Adipocyte (in vitro differentiated cells): ENCODE measurements around the gene ANKRD13B.

Experiments
- DNase-seq: peaks from one replicate; pipeline ENCODE4 v3.0.0-alpha.2; 2015; ENCODE audit warnings: low read depth
- H3K27me3 ChIP-seq: replicated peaks from 2 replicates; pipeline ENCODE4 v1.7.0; 2013; ENCODE audit warnings: mild to moderate bottlenecking, low read length, moderate library complexity; ENCODE audit not compliant: control insufficient read depth, insufficient read depth
- H3K36me3 ChIP-seq: 2 replicates; pipeline ENCODE4 v1.7.0; 2013; ENCODE audit warnings: low read length, mild to moderate bottlenecking, moderate library complexity; ENCODE audit not compliant: control insufficient read depth, insufficient read depth, severe bottlenecking
- H3K4me1 ChIP-seq: 2 replicates; pipeline ENCODE4 v1.7.0; 2013; ENCODE audit warnings: mild to moderate bottlenecking, low read length, moderate library complexity; ENCODE audit not compliant: control insufficient read depth, insufficient read depth
- H3K4me3 ChIP-seq: 2 replicates; pipeline ENCODE4 v1.7.0; 2013; ENCODE audit warnings: mild to moderate bottlenecking, low read length, moderate library complexity
- H3K9ac ChIP-seq: 2 replicates; pipeline ENCODE4 v1.7.0; 2013; ENCODE audit warnings: mild to moderate bottlenecking, low read length, moderate library complexity
- H3K9me3 ChIP-seq: 2 replicates; pipeline ENCODE4 v1.7.0; 2013; ENCODE audit warnings: mild to moderate bottlenecking, low read length, moderate library complexity; ENCODE audit not compliant: control insufficient read depth

ANKRD13B gene

GRCh38 chr17:29561554-29562517 is 31.1 kb upstream of the ANKRD13B start:
- Histone ChIP-seq H3K9me3 (no peaks in the 10 kb centered on the region), H3K4me1 (peaks cover 35% of the 10 kb centered on the region), H3K27me3 (no peaks in the 10 kb centered on the region), H3K9ac (no peak overlapping the region), H3K36me3 (peaks cover 27% of the 10 kb centered on the region), H3K4me3 (no peak overlapping the region)
- no peak for DNase-seq

- Histone ChIP-seq H3K36me3 (peaks cover 27% of the 10 kb centered on the region), H3K9me3 (no peaks in the 10 kb centered on the region), H3K27me3 (no peaks in the 10 kb centered on the region), H3K4me3 (no peak overlapping the region), H3K4me1 (peaks cover 27% of the 10 kb centered on the region), H3K9ac (no peak overlapping the region)
- DNase-seq = no peak
These were observed 30.3 kb upstream of the ANKRD13B start for GRCh38 chr17:29562615-29563014.

DNA sequence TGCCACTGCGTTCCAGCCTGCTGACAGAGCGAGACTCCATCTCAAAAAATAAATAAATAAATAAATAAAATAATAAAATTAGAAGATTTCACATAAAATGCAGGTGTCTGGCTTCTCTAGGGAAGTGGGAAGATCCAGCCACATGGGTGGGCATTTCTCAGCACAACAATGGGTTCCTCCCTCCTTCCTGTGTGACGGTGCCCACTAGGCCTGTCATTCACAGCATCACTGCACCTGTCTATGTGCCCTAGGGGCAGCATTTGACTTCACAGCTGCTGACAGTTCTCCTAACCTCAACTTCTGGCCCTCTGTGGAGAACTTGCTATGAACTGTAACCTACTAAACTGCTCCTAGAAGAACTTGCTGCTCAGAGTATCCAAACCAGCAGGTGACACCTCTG is 29.1 kb upstream of the ANKRD13B start:
- Histone ChIP-seq H3K36me3 (peaks cover 27% of the 10 kb centered on the region), H3K27me3 (no peaks in the 10 kb centered on the region), H3K4me3 (peak overlapping the region; percentile 92), H3K9me3 (no peaks in the 10 kb centered on the region), H3K4me1 (peaks cover 24% of the 10 kb centered on the region), H3K9ac (no peak overlapping the region)
- no peak for DNase-seq

DNA sequence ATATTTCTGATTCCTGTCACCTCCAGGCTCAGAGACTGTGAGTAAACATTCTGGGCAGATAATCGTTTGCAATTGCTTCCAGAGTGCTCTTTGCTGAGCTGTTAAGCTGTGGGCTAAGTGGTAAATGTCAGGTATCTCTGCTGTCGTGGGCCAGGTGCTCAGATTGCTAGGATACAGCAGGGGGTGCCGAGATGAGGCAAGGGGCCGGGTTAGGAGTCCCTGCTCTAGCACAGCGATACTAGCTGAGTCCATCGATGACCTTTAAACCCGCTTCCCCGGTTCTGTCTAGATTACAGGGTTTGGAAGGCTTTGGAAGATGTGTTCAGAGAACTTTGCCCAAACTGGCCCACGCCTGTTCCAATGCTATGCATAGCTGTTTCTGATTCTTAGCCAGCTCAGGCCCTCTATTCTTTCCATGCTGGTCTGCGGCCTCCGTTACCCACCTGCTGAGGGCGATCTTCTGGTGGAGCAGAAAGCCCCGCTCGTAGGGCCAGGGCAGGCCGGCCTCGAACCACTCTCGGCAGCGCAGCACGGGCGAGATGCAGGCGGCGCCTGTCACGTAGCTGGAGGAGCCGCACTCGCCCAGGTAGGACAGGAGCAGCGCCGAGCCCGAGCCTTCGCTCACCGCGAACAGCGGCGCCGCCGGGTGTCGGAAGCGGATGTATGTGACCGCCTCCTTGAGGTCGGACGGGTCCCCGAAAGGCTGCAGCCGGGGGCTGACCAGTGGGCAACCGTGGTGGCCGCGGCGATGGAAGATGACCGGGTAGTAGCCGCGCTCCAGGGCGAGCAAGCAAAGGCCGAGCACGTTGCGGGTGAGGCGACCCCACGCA is 27.1 kb upstream of the ANKRD13B start:
- H3K4me1 ChIP-seq = peaks cover 39% of the 10 kb centered on the region
- no peaks in the 10 kb centered on the region for H3K27me3 ChIP-seq
- peak overlapping the region; percentile 86 for H3K9ac ChIP-seq
- peaks cover 29% of the 10 kb centered on the region for H3K36me3 ChIP-seq
- DNase-seq = no peak
- H3K4me3 ChIP-seq = peak overlapping the region; percentile 92
- no peaks in the 10 kb centered on the region for H3K9me3 ChIP-seq

GRCh38 chr17:29566473-29567303 is 26.2 kb upstream of the ANKRD13B start, which contains the start of gene ABHD15:
ABHD15 (minus strand) TSS chr17:29567037; CDS start chr17:29566966, 71 bp downstream.
- H3K36me3 ChIP-seq = peaks cover 36% of the 10 kb centered on the region

GRCh38 chr17:29567304-29567553 is 25.7 kb upstream of the ANKRD13B start:
- peak overlapping the region; percentile 92 for H3K4me3 ChIP-seq
- peaks cover 33% of the 10 kb centered on the region for H3K36me3 ChIP-seq
- H3K9ac ChIP-seq = peak overlapping the region; percentile 94
- no peaks in the 10 kb centered on the region for H3K27me3 ChIP-seq
- peaks cover 40% of the 10 kb centered on the region for H3K4me1 ChIP-seq
- DNase-seq = no peak
- H3K9me3 ChIP-seq = no peaks in the 10 kb centered on the region

More at GRCh38 chr17:29566473-29567303, 26.2 kb upstream of the ANKRD13B start, which contains the start of gene ABHD15:
- Histone ChIP-seq H3K9me3 (no peaks in the 10 kb centered on the region), H3K4me1 (peaks cover 38% of the 10 kb centered on the region), H3K9ac (peak within 1 kb of the TSS; percentile 94), H3K27me3 (no peaks in the 10 kb centered on the region), H3K4me3 (peak within 1 kb of the TSS; percentile 92)
- peak; percentile 93 for DNase-seq

GRCh38 chr17:29567554-29568330 is 25.2 kb upstream of the ANKRD13B start:
- Histone ChIP-seq H3K27me3 (no peaks in the 10 kb centered on the region), H3K9ac (peak overlapping the region; percentile 94), H3K9me3 (no peaks in the 10 kb centered on the region), H3K4me1 (peaks cover 42% of the 10 kb centered on the region), H3K4me3 (peak overlapping the region; percentile 92), H3K36me3 (peaks cover 28% of the 10 kb centered on the region)
- peak; percentile 79 for DNase-seq

- no peaks in the 10 kb centered on the region for H3K27me3 ChIP-seq
- peaks cover 31% of the 10 kb centered on the region for H3K36me3 ChIP-seq
- DNase-seq = peak; percentile 94
These were observed 24.3 kb upstream of the ANKRD13B start, which contains the start of gene TP53I13 for GRCh38 chr17:29568331-29569244. TP53I13 (plus strand) TSS chr17:29568701; CDS start chr17:29568759, 58 bp downstream.

DNA sequence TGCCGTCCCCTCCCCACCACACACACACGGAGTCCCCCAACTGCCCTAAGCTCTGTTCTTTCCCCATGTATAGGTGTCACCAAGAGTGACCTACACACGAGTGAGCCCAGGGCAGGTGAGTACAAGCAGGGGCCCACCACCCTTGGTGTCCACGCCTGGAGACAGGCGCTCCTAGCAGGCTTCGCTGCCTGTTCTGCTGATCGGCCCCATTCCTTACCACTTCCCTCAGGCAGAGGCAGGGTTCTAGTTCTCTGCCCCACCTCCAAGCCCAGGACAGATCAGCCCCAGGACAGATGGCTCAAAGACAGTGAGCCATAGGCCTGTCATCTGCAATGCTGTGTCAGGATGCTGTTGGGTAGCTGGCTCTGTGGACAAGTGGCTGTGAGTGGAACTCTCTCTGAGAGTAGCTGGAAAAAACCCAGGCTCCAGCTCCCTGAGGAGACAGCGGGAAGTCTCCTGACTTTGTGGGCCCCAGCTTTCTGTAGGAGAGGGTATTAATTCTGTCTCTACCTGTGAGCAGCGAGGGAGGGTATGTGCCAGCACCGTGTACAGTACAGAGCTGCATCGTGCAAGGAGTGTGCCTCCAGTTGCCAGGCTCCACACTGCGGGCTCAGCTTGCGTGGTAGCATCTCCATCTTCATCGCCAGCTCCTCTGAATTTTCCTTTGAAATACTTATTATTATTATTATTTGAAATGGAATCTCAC is 23.5 kb upstream of the ANKRD13B start:
- Histone ChIP-seq H3K4me1 (peaks cover 42% of the 10 kb centered on the region), H3K36me3 (peaks cover 39% of the 10 kb centered on the region), H3K4me3 (peak overlapping the region; percentile 85), H3K9ac (peak overlapping the region; percentile 85), H3K27me3 (no peaks in the 10 kb centered on the region), H3K9me3 (no peaks in the 10 kb centered on the region)
- no peak for DNase-seq

More at GRCh38 chr17:29568331-29569244, 24.3 kb upstream of the ANKRD13B start, which contains the start of gene TP53I13:
- Histone ChIP-seq H3K4me3 (peak within 1 kb of the TSS; percentile 92), H3K9ac (peak within 1 kb of the TSS; percentile 94), H3K4me1 (peaks cover 42% of the 10 kb centered on the region), H3K9me3 (no peaks in the 10 kb centered on the region)
